PC-9 (cell line): ENCODE results near the gene HLA-B. TPM values are rescaled to one million over a fixed set of nuclear protein-coding genes. Genes with fewer than 3 reads are reported as not detected.

ENCODE experiments used
- BruUV-seq: library from RNA; stranded (reverse); fragments of 400-500 nt; replicated peaks from 2 replicates; lab custom pipeline; 2021; lab: Mats Ljungman, UMichigan
- CTCF ChIA-PET: fragments of 300-600 bp; sonication (Branson Sonifier 250); formaldehyde crosslinking; loops from one replicate; lab custom pipeline; 2022; ENCODE audit warnings: antibody characterized with exemption; lab: Charles Lee
- POLR2A ChIA-PET: fragments of 300-600 bp; sonication (Branson Sonifier 250); formaldehyde crosslinking; loops from one replicate; lab custom pipeline; 2022; ENCODE audit warnings: antibody characterized with exemption; ENCODE audit not compliant: unreplicated experiment; lab: Charles Lee
- DNase-seq, 2 experiments: peaks; one replicate each; pipeline versions ENCODE4 v3.0.0 to v3.0.0-alpha.2; 2015 to 2022; ENCODE audit warnings: mixed read lengths in 1 of 2
- H2AFZ ChIP-seq: fragments of 200-600 bp; sonication (generic); 2 replicates; pipeline ENCODE4 v1.8.1; 2017; ENCODE audit warnings: antibody characterized with exemption
- H3F3A ChIP-seq: fragments of 200-600 bp; sonication (generic); 2 replicates; pipeline ENCODE4 v1.8.1; 2017; ENCODE audit warnings: antibody characterized with exemption, mild to moderate bottlenecking, low read depth; ENCODE audit not compliant: insufficient read depth
- H3K27ac ChIP-seq: fragments of 200-600 bp; sonication (generic); 2 replicates; pipeline ENCODE4 v1.6.1; 2016; ENCODE audit warnings: mixed run types
- H3K27me3 ChIP-seq: fragments of 200-600 bp; sonication (generic); 2 replicates; pipeline ENCODE4 v1.6.1; 2016; ENCODE audit warnings: low read depth, mixed run types; ENCODE audit not compliant: insufficient read depth
- H3K36me3 ChIP-seq: fragments of 200-600 bp; sonication (generic); 2 replicates; pipeline ENCODE4 v1.6.1; 2016; ENCODE audit warnings: low read depth, mixed run types
- H3K4me1 ChIP-seq: fragments of 200-600 bp; sonication (generic); replicated peaks from 2 replicates; pipeline ENCODE4 v1.6.1; 2016; ENCODE audit warnings: mixed run types; ENCODE audit not compliant: insufficient read depth
- H3K4me2 ChIP-seq: fragments of 200-600 bp; sonication (generic); 2 replicates; pipeline ENCODE4 v1.6.1; 2017; ENCODE audit warnings: mixed run types
- H3K4me3 ChIP-seq: fragments of 200-600 bp; sonication (generic); 2 replicates; pipeline ENCODE4 v1.6.1; 2016; ENCODE audit warnings: mixed run types
- H3K79me2 ChIP-seq: fragments of 200-600 bp; sonication (generic); 2 replicates; pipeline ENCODE4 v1.6.1; 2017; ENCODE audit warnings: low read depth, mixed run types
- H3K9me2 ChIP-seq: fragments of 200-600 bp; sonication (generic); 2 replicates; pipeline ENCODE4 v1.8.1; 2017; ENCODE audit warnings: mild to moderate bottlenecking; ENCODE audit not compliant: insufficient read depth
- H3K9me3 ChIP-seq: fragments of 200-600 bp; sonication (generic); 2 replicates; pipeline ENCODE4 v1.8.1; 2016; ENCODE audit warnings: low read depth; ENCODE audit not compliant: insufficient read depth
- H4K20me1 ChIP-seq: fragments of 200-600 bp; sonication (generic); 2 replicates; pipeline ENCODE4 v1.8.1; 2017; ENCODE audit not compliant: insufficient read depth
- CTCF ChIP-seq: fragments of 200-600 bp; sonication (generic); conservative IDR thresholded peaks from 2 replicates; pipeline ENCODE4 v1.6.1; 2017; ENCODE audit warnings: mixed run types, antibody characterized with exemption, mild to moderate bottlenecking, moderate library complexity
- EZH2 ChIP-seq: fragments of 200-600 bp; sonication (generic); IDR thresholded peaks from 2 replicates; pipeline ENCODE4 v1.8.0; 2017; ENCODE audit warnings: antibody characterized with exemption, low read depth
- intact Hi-C: fragments of 100-400 bp; cut with micrococcal nuclease; formaldehyde crosslinking; loops from one replicate; pipeline ENCODE4 v1.10.0; 2022; ENCODE audit not compliant: unreplicated experiment
- total RNA-seq: library from RNA; stranded (reverse); gene quantifications from 2 replicates; pipeline ENCODE4 v1.2.3, GENCODE V29; 2021

Gene HLA-B
- total RNA-seq, 1 experiment from 2014 or later = 137 TPM

- H3K4me3 ChIP-seq = no peak overlapping the region
- no peaks in the 10 kb centered on the region for H3K79me2 ChIP-seq
- TF ChIP-seq CTCF = no peak
- TF ChIP-seq EZH2 = no peak
- no peaks in the 10 kb centered on the region for H4K20me1 ChIP-seq
- intact Hi-C loops = no loop called here
- H3K4me2 ChIP-seq = no peak overlapping the region
- BruUV-seq = no TSS peak
- ChIA-PET CTCF (interaction anchor here (0.6 kb wide), 1 partner anchor 268 kb away, joined by 5 read pairs; no protein-coding TSS in a partner anchor), POLR2A (no interaction called here)
- no peak for DNase-seq
- H3K36me3 ChIP-seq = no peaks in the 10 kb centered on the region
- no peaks in the 10 kb centered on the region for H3K4me1 ChIP-seq
- H3K27me3 ChIP-seq = peaks cover 22% of the 10 kb centered on the region
- no peak overlapping the region for H3K27ac ChIP-seq
- H2AFZ ChIP-seq = no peak overlapping the region
- H3F3A ChIP-seq = no peaks in the 10 kb centered on the region
- H3K9me3 ChIP-seq = no peaks in the 10 kb centered on the region
- H3K9me2 ChIP-seq = no peaks in the 10 kb centered on the region
Observed at GRCh38 chr6:31354864-31355582, 2.0 kb downstream of the HLA-B start.

GRCh38 chr6:31354158-31354863 lies 2.7 kb downstream of the HLA-B start:
- Histone ChIP-seq H3K36me3 (no peaks in the 10 kb centered on the region), H3K79me2 (no peaks in the 10 kb centered on the region), H3K27ac (no peak overlapping the region), H3K4me1 (no peaks in the 10 kb centered on the region), H2AFZ (no peak overlapping the region), H3F3A (no peaks in the 10 kb centered on the region), H3K9me3 (no peaks in the 10 kb centered on the region), H4K20me1 (no peaks in the 10 kb centered on the region), H3K4me3 (no peak overlapping the region), H3K9me2 (no peaks in the 10 kb centered on the region), H3K27me3 (peaks cover 23% of the 10 kb centered on the region), H3K4me2 (no peak overlapping the region)
- POLR2A ChIA-PET = no interaction called here
- TF ChIP-seq EZH2 (no peak), CTCF (no peak)
- DNase-seq = no peak
- intact Hi-C loops = no loop called here
- BruUV-seq = no TSS peak
- CTCF ChIA-PET = no interaction called here

- H3F3A ChIP-seq = no peaks in the 10 kb centered on the region
- TF ChIP-seq EZH2 (no peak), CTCF (no peak)
- H3K4me1 ChIP-seq = no peaks in the 10 kb centered on the region
- no peaks in the 10 kb centered on the region for H4K20me1 ChIP-seq
- no peaks in the 10 kb centered on the region for H3K79me2 ChIP-seq
- no peak overlapping the region for H3K4me2 ChIP-seq
- CTCF ChIA-PET = no interaction called here
- H3K27me3 ChIP-seq = peaks cover 19% of the 10 kb centered on the region
- no peaks in the 10 kb centered on the region for H3K9me2 ChIP-seq
- no peaks in the 10 kb centered on the region for H3K9me3 ChIP-seq
- POLR2A ChIA-PET = no interaction called here
- no TSS peak for BruUV-seq
- no peaks in the 10 kb centered on the region for H3K36me3 ChIP-seq
- no peak overlapping the region for H3K27ac ChIP-seq
- no peak for DNase-seq
- intact Hi-C loops = no loop called here
- no peak overlapping the region for H2AFZ ChIP-seq
- H3K4me3 ChIP-seq = no peak overlapping the region
Observed at GRCh38 chr6:31353384-31353945, 3.5 kb downstream of the HLA-B start.
